CD8-positive, alpha-beta memory T cell (primary cell): ENCODE results near the gene PCP4L1. TPM values are rescaled to one million over a fixed set of nuclear protein-coding genes. Genes with fewer than 3 reads are reported as not detected.

Source experiments
- CTCF ChIA-PET: fragments of 350-600 bp; sonication (Branson Sonifier 250); formaldehyde crosslinking; loops from one replicate; lab custom pipeline; 2021; ENCODE audit warnings: antibody characterized with exemption; lab: Charles Lee
- POLR2A ChIA-PET: fragments of 350-600 bp; sonication (Branson Sonifier 250); formaldehyde crosslinking; loops from one replicate; lab custom pipeline; 2021; ENCODE audit warnings: antibody characterized with exemption; lab: Charles Lee
- DNase-seq, 5 donors: peaks; one replicate each; pipeline versions ENCODE4 v3.0.0 to v3.0.0-alpha.2; 2020 to 2022; ENCODE audit warnings: mixed read lengths in 1 of 5
- H3K27ac ChIP-seq: one replicate; pipeline ENCODE4 v1.7.0; 2013; ENCODE audit warnings: low read depth, mild to moderate bottlenecking, low read length, moderate library complexity
- H3K27me3 ChIP-seq: 2 replicates; pipeline ENCODE4 v1.7.0; 2013; ENCODE audit warnings: low read length, mild to moderate bottlenecking; ENCODE audit not compliant: insufficient read depth, poor library complexity, severe bottlenecking
- H3K36me3 ChIP-seq: 2 replicates; pipeline ENCODE4 v1.7.0; 2013; ENCODE audit warnings: mild to moderate bottlenecking, low read length, moderate library complexity; ENCODE audit not compliant: insufficient read depth
- H3K4me1 ChIP-seq: 2 replicates; pipeline ENCODE4 v1.7.0; 2013; ENCODE audit warnings: mild to moderate bottlenecking, low read length, moderate library complexity; ENCODE audit not compliant: insufficient read depth
- H3K4me3 ChIP-seq: 2 replicates; pipeline ENCODE4 v1.7.0; 2013; ENCODE audit warnings: mild to moderate bottlenecking, low read length
- H3K9me3 ChIP-seq: 2 replicates; pipeline ENCODE4 v1.7.0; 2013; ENCODE audit warnings: mild to moderate bottlenecking, low read length
- H3K27ac Mint-ChIP-seq, 8 donors: one replicate each; pipeline ENCODE4 v1.8.0; 2020 to 2021; ENCODE audit warnings: mixed read lengths in 8 of 8, mild to moderate bottlenecking in 6 of 8, inconsistent platforms in 3 of 8, moderate library complexity in 3 of 8
- H3K27me3 Mint-ChIP-seq, 2 donors: one replicate each; pipeline ENCODE4 v1.8.0; 2020 to 2021; ENCODE audit warnings: mixed read lengths in 2 of 2, mild to moderate bottlenecking in 1 of 2, moderate library complexity in 1 of 2
- H3K36me3 Mint-ChIP-seq, 3 donors: one replicate each; pipeline ENCODE4 v1.8.0; 2020 to 2021; ENCODE audit warnings: mixed read lengths in 3 of 3, inconsistent platforms in 1 of 3, mild to moderate bottlenecking in 1 of 3
- H3K4me1 Mint-ChIP-seq, 3 donors: one replicate each; pipeline ENCODE4 v1.8.0; 2020 to 2021; ENCODE audit warnings: mixed read lengths in 3 of 3, inconsistent platforms in 1 of 3, mild to moderate bottlenecking in 1 of 3
- H3K4me3 Mint-ChIP-seq, 7 donors: one replicate each; pipeline ENCODE4 v1.8.0; 2020 to 2021; ENCODE audit warnings: mixed read lengths in 7 of 7, mild to moderate bottlenecking in 6 of 7, moderate library complexity in 4 of 7, inconsistent platforms in 2 of 7
- H3K9me3 Mint-ChIP-seq, 5 donors: one replicate each; pipeline ENCODE4 v1.8.0; 2020 to 2022; ENCODE audit warnings: mixed read lengths in 5 of 5, mild to moderate bottlenecking in 3 of 5, moderate library complexity in 2 of 5, inconsistent platforms in 1 of 5
- polyA plus RNA-seq: library from polyadenylated mRNA; unstranded; fragments of 300-500 nt; fragmentation: Illumina TruSeq; gene quantifications from one replicate; pipeline ENCODE4 v1.2.3, GENCODE V29; 2021
- total RNA-seq, 2 experiments: library from RNA; stranded (reverse); gene quantifications; one replicate each; pipeline ENCODE4 v1.2.3, GENCODE V29; 2021

PCP4L1 gene
- total and polyA plus RNA-seq, 3 experiments from 2014 or later: not detected

DNA sequence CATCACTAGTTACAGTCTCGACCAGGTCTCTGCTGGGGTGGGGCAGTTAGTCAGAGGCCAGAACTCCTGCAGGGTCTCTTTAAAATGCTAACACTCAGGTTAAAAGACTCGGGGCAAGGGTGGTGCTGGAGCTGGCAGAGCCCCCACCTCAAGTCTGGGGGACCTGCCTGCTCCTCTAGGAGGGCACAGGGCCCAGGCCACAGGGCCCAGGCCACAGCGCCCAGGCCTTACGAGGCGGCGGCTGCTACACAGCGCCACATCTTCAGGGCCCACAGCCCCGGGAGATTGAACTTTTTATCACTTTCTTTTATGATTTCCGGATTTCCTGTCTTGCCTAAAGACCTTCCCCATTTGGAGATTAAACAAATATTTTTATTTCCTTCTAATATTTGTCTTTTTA is 40.8 kb downstream of the PCP4L1 start:
- Histone ChIP-seq H3K27ac (no peak overlapping the region), H3K27me3 (no peaks in the 10 kb centered on the region), H3K36me3 (no peaks in the 10 kb centered on the region), H3K4me1 (peaks cover 11% of the 10 kb centered on the region), H3K9me3 (no peaks in the 10 kb centered on the region), H3K4me3 (no peak overlapping the region)
- H3K4me3 Mint-ChIP-seq: no peak overlapping the region
- no peaks in the 10 kb centered on the region for H3K27me3 Mint-ChIP-seq
- DNase-seq: peak in 1 of 5 donors; percentile 13
- peaks cover 11 to 24% (median 23%) of the 10 kb centered on the region in 3 donors for H3K4me1 Mint-ChIP-seq
- peaks cover 0 to 10% (median 1%) of the 10 kb centered on the region in 3 donors for H3K36me3 Mint-ChIP-seq
- no peaks in the 10 kb centered on the region for H3K9me3 Mint-ChIP-seq
- H3K27ac Mint-ChIP-seq: no peak overlapping the region
- ChIA-PET CTCF (interaction anchor here (1.1 kb wide), 1 partner anchor 74 kb away, joined by 4 read pairs; the partner anchor contains the start of gene TOMM40L), POLR2A (interaction anchor here (0.7 kb wide), 1 partner anchor 30 kb away, joined by 5 read pairs; no protein-coding TSS in a partner anchor)

DNA sequence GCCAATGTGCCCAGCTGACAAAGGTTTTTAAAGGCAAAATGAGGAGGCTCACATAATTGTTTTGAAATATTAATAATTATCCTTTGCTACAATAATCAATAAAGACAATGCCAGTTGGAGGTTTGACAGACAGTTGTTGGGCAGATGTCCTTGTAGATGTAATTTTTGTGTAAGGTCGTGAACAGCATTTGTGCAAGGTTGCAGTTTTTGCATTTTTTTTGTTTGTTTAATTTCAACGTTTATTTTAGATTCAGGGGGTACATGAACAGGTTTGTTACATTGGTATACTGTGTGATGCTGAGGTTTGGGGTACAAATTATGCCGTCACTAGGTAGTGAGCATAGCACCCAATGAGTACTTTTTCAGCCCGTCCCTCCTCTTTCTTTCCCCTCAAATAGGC is 41.9 kb downstream of the PCP4L1 start:
- Histone ChIP-seq H3K27me3 (no peaks in the 10 kb centered on the region), H3K9me3 (no peaks in the 10 kb centered on the region), H3K4me3 (no peak overlapping the region), H3K27ac (no peak overlapping the region), H3K36me3 (no peaks in the 10 kb centered on the region), H3K4me1 (peaks cover 22% of the 10 kb centered on the region)
- no peaks in the 10 kb centered on the region for H3K27me3 Mint-ChIP-seq
- POLR2A ChIA-PET: interaction anchor here (0.7 kb wide), 1 partner anchor 84 kb away, joined by 4 read pairs; no protein-coding TSS in a partner anchor
- peaks cover 0 to 12% (median 1%) of the 10 kb centered on the region in 3 donors for H3K36me3 Mint-ChIP-seq
- H3K4me1 Mint-ChIP-seq: peaks cover 21 to 34% (median 34%) of the 10 kb centered on the region in 3 donors
- H3K4me3 Mint-ChIP-seq: no peak overlapping the region
- no peaks in the 10 kb centered on the region for H3K9me3 Mint-ChIP-seq
- H3K27ac Mint-ChIP-seq: no peak overlapping the region
- CTCF ChIA-PET: interaction anchor here (0.6 kb wide), 1 partner anchor 80 kb away, joined by 3 read pairs; no protein-coding TSS in a partner anchor
- DNase-seq: no peak

DNA sequence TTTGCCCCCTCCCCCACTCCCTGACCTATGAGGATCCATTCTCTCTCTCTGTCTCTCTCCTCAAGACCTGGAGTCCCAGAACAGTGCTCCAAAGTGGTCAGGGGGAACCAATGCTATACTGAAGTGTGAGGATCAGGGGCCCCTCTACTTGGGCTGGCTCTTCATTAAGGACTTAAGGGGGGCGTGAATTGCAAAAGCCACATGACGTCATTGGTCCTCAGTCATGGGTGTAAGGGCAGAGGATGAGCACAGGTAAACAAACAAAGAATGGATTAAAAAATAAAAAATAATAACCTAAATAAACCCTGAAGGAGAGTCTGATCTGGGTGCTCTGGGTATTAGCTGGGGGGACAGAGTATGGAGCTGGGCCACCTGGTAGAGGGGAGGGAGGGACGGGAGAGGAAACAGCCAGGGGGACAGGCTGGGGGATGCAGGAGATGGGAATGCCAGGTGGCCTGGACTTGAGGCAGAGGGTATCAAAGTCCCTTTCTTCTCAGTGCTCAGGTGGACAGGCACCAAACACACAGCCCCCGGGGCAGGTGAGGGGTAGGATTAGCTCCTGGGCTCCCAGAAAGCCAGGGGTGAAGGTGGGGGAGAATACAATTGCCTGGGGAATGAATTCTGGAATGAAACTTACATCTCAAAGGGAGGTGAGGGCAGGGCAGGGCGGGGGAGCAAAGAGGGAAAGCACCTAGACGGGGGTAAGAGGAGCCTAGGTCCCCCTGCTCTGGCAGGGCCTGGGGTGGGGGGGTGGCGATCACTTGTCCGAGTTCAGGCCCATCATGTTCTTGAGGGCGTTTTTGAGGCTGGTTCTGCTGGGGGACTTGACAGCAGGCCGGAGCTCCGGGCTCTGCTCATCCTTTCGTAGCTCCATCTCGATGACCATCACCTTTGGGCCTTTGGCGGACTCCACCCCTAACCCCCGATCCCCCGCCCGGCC is 46.7 kb downstream of the PCP4L1 start:
- Mint-ChIP-seq H3K9me3 (no peaks in the 10 kb centered on the region), H3K36me3 (peaks cover 0 to 17% (median 1%) of the 10 kb centered on the region in 3 donors)
- DNase-seq: no peak

DNA sequence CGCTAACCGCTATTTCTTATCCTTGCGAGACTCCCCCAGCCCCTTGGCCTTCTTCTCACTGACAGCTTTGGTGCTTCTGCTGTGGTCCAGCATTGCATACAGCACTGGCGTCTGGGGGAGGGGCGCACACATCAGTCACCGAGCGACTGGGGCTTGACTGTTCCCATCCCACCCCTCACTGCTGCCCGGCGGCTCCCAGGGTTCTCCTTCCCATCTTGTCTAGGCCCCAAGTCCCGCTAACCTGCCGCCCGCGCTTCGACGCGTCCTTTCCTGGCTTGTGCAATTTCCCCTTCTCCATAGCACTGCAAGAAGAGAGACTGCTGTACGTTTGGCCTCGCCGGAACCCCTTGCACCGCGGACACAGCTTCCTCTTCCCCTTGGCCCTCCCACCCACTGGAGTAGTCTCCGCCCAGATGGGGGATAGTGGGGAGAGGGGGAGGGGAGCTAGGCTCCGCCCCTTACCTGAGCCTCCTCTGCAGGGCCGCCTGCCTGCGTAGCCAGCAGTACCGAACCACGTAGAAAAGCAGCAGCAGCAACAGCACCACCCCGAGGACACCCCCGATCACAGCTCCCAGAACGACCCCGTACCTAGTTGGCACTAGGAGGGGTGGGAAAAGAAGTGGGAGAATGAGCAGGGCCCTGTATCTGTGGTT is 47.4 kb downstream of the PCP4L1 start:
- H3K27ac ChIP-seq: peak overlapping the region; percentile 78
- peaks cover 30% of the 10 kb centered on the region for H3K4me1 ChIP-seq
- H3K4me3 ChIP-seq: peak overlapping the region; percentile 89
- CTCF ChIA-PET: interaction anchor here (0.6 to 3.6 kb wide), 17 partner anchors 9 to 135 kb away, joined by 3 to 35 read pairs (median 4); partner anchors contain the start of gene TOMM40L
- H3K36me3 ChIP-seq: no peaks in the 10 kb centered on the region
- Mint-ChIP-seq H3K27me3 (no peaks in the 10 kb centered on the region), H3K4me1 (peaks cover 30 to 49% (median 42%) of the 10 kb centered on the region in 3 donors), H3K36me3 (peaks cover 0 to 12% (median 1%) of the 10 kb centered on the region in 3 donors), H3K4me3 (peak overlapping the region; percentile 91 to 99 (median 93)), H3K27ac (peak overlapping the region; percentile 79 to 100 (median 93)), H3K9me3 (no peaks in the 10 kb centered on the region)
- no peaks in the 10 kb centered on the region for H3K9me3 ChIP-seq
- H3K27me3 ChIP-seq: no peaks in the 10 kb centered on the region
- POLR2A ChIA-PET: interaction anchor here (0.6 to 2.1 kb wide), 5 partner anchors 8 to 260 kb away, joined by 4 to 14 read pairs (median 5); partner anchors contain the start of genes SDHC, TOMM40L and USF1
- peak; percentile 73 to 95 (median 92) for DNase-seq

More for the DNA sequence above, 46.7 kb downstream of the PCP4L1 start:
- Mint-ChIP-seq H3K27me3 (no peaks in the 10 kb centered on the region), H3K4me3 (peak overlapping the region; percentile 91 to 99 (median 93)), H3K27ac (peak overlapping the region; percentile 79 to 100 (median 93)), H3K4me1 (peaks cover 30 to 49% (median 42%) of the 10 kb centered on the region in 3 donors)
- Histone ChIP-seq H3K4me3 (peak overlapping the region; percentile 89), H3K27me3 (no peaks in the 10 kb centered on the region), H3K27ac (peak overlapping the region; percentile 78), H3K36me3 (no peaks in the 10 kb centered on the region), H3K4me1 (peaks cover 30% of the 10 kb centered on the region), H3K9me3 (no peaks in the 10 kb centered on the region)
- ChIA-PET POLR2A (interaction anchor here (1.2 to 2.1 kb wide), 3 partner anchors 9 to 259 kb away, joined by 4 to 14 read pairs (median 4); partner anchors contain the start of genes SDHC, TOMM40L and USF1), CTCF (interaction anchor here (0.6 to 3.6 kb wide), 15 partner anchors 10 to 134 kb away, joined by 3 to 35 read pairs (median 4); partner anchors contain the start of gene TOMM40L)

DNA sequence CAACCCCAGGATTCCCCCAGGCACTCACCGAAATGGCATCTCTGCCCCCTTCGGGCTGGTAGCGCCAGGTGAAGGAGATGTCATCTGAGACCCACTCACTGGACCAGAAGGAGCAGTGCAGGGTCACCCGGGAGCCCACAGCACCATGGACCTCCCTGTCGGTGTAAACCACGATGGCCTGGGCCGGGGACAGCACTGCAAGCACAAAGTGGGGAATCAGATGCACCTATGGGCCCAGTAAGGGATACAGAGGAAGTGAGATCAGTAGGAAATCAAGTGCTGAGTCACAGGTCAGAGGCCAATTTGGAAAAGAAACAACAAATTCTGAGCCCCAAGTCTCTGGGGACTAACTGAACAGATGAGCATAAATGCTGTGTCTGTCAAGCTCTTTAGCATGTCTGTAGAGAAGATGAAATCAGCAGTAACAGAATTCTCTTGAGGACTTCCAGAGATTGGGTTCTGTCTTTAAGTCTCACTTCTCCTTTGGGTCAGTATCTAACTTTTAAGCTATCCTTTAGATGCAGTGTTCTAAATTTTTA is 48.8 kb downstream of the PCP4L1 start:
- DNase-seq: peak in 3 of 5 donors; percentile 10 to 51 (median 10)
- Mint-ChIP-seq H3K27ac (peak overlapping the region; percentile 24 to 100 (median 93)), H3K9me3 (no peaks in the 10 kb centered on the region), H3K36me3 (peaks cover 0 to 12% (median 1%) of the 10 kb centered on the region in 3 donors), H3K4me1 (peaks cover 30 to 49% (median 42%) of the 10 kb centered on the region in 3 donors), H3K27me3 (no peaks in the 10 kb centered on the region), H3K4me3 (peak overlapping the region in 3 of 7 donors; percentile 20 to 72 (median 20))
- H3K27ac ChIP-seq: no peak overlapping the region
- no peaks in the 10 kb centered on the region for H3K36me3 ChIP-seq
- H3K4me1 ChIP-seq: peaks cover 30% of the 10 kb centered on the region
- H3K4me3 ChIP-seq: no peak overlapping the region
- H3K9me3 ChIP-seq: no peaks in the 10 kb centered on the region
- H3K27me3 ChIP-seq: no peaks in the 10 kb centered on the region
- CTCF ChIA-PET: interaction anchor here (1.1 to 3.6 kb wide), 8 partner anchors 8 to 154 kb away, joined by 3 to 35 read pairs (median 4); partner anchors contain the start of genes PPOX, TOMM40L and UFC1
- POLR2A ChIA-PET: interaction anchor here (0.6 kb wide), 1 partner anchor 15 kb away, joined by 6 read pairs; no protein-coding TSS in a partner anchor

DNA sequence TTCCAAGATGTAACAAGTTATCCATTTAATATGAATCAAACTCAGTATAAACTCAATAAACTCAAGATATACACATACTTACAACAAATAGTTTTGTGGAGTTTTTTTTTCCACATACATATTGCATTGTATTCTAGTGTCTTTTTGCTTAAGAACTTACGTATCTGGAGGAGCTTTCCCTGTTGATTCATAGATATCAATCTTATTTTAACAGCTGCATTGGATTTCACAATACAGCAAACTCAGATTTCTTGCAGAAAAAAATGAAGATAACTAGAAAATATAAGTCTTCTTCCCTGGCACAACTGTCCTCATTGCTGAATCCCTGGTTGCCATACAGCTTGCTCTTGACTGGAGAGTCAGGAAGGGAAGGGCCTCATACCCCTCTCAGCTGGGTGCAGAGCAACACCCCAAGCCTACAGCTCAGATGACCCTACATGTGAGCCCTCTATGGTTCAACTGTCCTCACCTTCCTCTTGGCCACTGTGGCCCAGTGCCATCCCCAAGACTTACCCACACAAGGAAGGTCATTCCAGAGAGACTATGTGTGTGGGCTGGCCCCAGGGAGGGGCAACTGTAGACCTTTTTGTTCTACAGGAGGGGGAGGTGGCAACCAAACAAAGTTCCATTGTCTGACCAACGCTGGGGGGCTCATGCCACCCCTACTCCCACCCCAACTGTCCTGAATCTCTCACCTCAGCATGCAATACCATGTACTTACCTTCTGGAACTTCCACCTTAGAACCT is 49.5 kb downstream of the PCP4L1 start:
- DNase-seq: no peak
- no peak overlapping the region for H3K4me3 ChIP-seq
- Mint-ChIP-seq H3K4me3 (peak overlapping the region in 1 of 7 donors; percentile 72), H3K36me3 (peaks cover 0 to 7% (median 1%) of the 10 kb centered on the region in 3 donors), H3K27ac (peak overlapping the region; percentile 18 to 89 (median 70)), H3K27me3 (no peaks in the 10 kb centered on the region), H3K9me3 (no peaks in the 10 kb centered on the region), H3K4me1 (peaks cover 30 to 43% (median 36%) of the 10 kb centered on the region in 3 donors)
- H3K9me3 ChIP-seq: no peaks in the 10 kb centered on the region
- H3K4me1 ChIP-seq: peaks cover 30% of the 10 kb centered on the region
- CTCF ChIA-PET: interaction anchor here (1.0 to 3.6 kb wide), 5 partner anchors 18 to 154 kb away, joined by 3 to 35 read pairs (median 4); partner anchors contain the start of genes PPOX, TOMM40L and UFC1
- H3K36me3 ChIP-seq: no peaks in the 10 kb centered on the region
- no peaks in the 10 kb centered on the region for H3K27me3 ChIP-seq
- POLR2A ChIA-PET: no interaction called here
- H3K27ac ChIP-seq: no peak overlapping the region
